Measurements from ENCODE around the gene CSNK2B.
A peak's percentile ranks its signal among the peaks of the same experiment; 100 is the strongest.

The CSNK2B gene

GRCh38 chr6:31687321-31687720 is 21.4 kb downstream of the CSNK2B start:
- POLR2A ChIA-PET (ENCODE audit: low non-redundant PET), result interaction anchor here (0.6 kb wide), 1 partner anchor 293 kb away, joined by 5 read pairs; no protein-coding TSS in a partner anchor
- no peak for DNase-seq (ENCODE audit: low spot score)
- CTCF ChIA-PET, result no interaction called here
- H3K27ac ChIP-seq, result peak overlapping the region; percentile 5; the same call in 1 of the 2 replicates
- no peak for TF ChIP-seq CTCF (conservative IDR thresholded peaks at IDR 0.05; ENCODE audit: low read depth)

- ChIA-PET POLR2A (ENCODE audit: low non-redundant PET) (interaction anchor here (0.6 kb wide), 1 partner anchor 292 kb away, joined by 5 read pairs; no protein-coding TSS in a partner anchor), CTCF (no interaction called here)
These were observed 22.2 kb downstream of the CSNK2B start for GRCh38 chr6:31687860-31688693.

GRCh38 chr6:31689249-31690110 is 23.6 kb downstream of the CSNK2B start:
- no peak; the same call in 1 of the 2 replicates for TF ChIP-seq CTCF (conservative IDR thresholded peaks at IDR 0.05; ENCODE audit: low read depth)
- DNase-seq (ENCODE audit: low spot score), result no peak
- CTCF ChIA-PET, result interaction anchor here (0.6 kb wide), 1 partner anchor 10 kb away, joined by 3 read pairs; no protein-coding TSS in a partner anchor
- POLR2A ChIA-PET (ENCODE audit: low non-redundant PET), result no interaction called here
- H3K27ac ChIP-seq, result peak overlapping the region; percentile 52

More at GRCh38 chr6:31687860-31688693, 22.2 kb downstream of the CSNK2B start:
- TF ChIP-seq CTCF (conservative IDR thresholded peaks at IDR 0.05; ENCODE audit: low read depth), result no peak
- H3K27ac ChIP-seq, result peak overlapping the region; percentile 5
- DNase-seq (ENCODE audit: low spot score), result no peak

GRCh38 chr6:31690231-31691077 is 24.6 kb downstream of the CSNK2B start:
- ChIA-PET POLR2A (ENCODE audit: low non-redundant PET) (no interaction called here), CTCF (interaction anchor here (0.6 to 1.0 kb wide), 5 partner anchors 11 to 192 kb away, joined by 3 to 5 read pairs (median 4); partner anchors contain the start of gene LY6G6C)
- DNase-seq (ENCODE audit: low spot score), result no peak
- TF ChIP-seq CTCF (conservative IDR thresholded peaks at IDR 0.05; ENCODE audit: low read depth), result no peak
- H3K27ac ChIP-seq, result peak overlapping the region; percentile 52

- no peak for DNase-seq (ENCODE audit: low spot score)
- POLR2A ChIA-PET (ENCODE audit: low non-redundant PET), result no interaction called here
- TF ChIP-seq CTCF (conservative IDR thresholded peaks at IDR 0.05; ENCODE audit: low read depth), result no peak
- H3K27ac ChIP-seq, result peak overlapping the region; percentile 52
- CTCF ChIA-PET, result interaction anchor here (0.6 to 1.0 kb wide), 4 partner anchors 31 to 273 kb away, joined by 4 to 5 read pairs (median 4); partner anchors contain the start of gene LY6G6C
These were observed 25.2 kb downstream of the CSNK2B start for GRCh38 chr6:31691078-31691463.
